Central memory CD8-positive, alpha-beta T cell (primary cell): ENCODE results near the gene ZMYND8.
A peak's percentile ranks its signal among the peaks of the same experiment; 100 is the strongest.

Source experiments
- ATAC-seq: fragments of 150-1000 bp; cut with Tn5 transposase; replicated peaks from 2 replicates; pipeline ENCODE4 v1.10.0; 2022; ENCODE audit warnings: mild to moderate bottlenecking, moderate FRiP score, moderate number of reproducible peaks; ENCODE audit not compliant: poor library complexity, severe bottlenecking; ENCODE audit errors: extremely low read depth
- DNase-seq, 2 donors: peaks; one replicate each; pipeline ENCODE4 v3.0.0; 2021; ENCODE audit warnings: low spot score in 2 of 2
- H3K27ac Mint-ChIP-seq: one replicate; pipeline ENCODE4 v1.8.0; 2022; ENCODE audit warnings: low read depth, mild to moderate bottlenecking, moderate library complexity, mixed read lengths
- H3K27me3 Mint-ChIP-seq: one replicate; pipeline ENCODE4 v1.8.0; 2022; ENCODE audit warnings: mixed read lengths
- H3K36me3 Mint-ChIP-seq: one replicate; pipeline ENCODE4 v1.8.0; 2022; ENCODE audit warnings: mild to moderate bottlenecking, moderate library complexity, mixed read lengths; ENCODE audit not compliant: insufficient read depth
- H3K4me1 Mint-ChIP-seq: one replicate; pipeline ENCODE4 v1.8.0; 2022; ENCODE audit warnings: mixed read lengths
- H3K4me3 Mint-ChIP-seq: one replicate; pipeline ENCODE4 v1.8.0; 2022; ENCODE audit warnings: mild to moderate bottlenecking, moderate library complexity, mixed read lengths
- H3K9me3 Mint-ChIP-seq: one replicate; pipeline ENCODE4 v1.8.0; 2022; ENCODE audit warnings: mixed read lengths

Gene ZMYND8

DNA sequence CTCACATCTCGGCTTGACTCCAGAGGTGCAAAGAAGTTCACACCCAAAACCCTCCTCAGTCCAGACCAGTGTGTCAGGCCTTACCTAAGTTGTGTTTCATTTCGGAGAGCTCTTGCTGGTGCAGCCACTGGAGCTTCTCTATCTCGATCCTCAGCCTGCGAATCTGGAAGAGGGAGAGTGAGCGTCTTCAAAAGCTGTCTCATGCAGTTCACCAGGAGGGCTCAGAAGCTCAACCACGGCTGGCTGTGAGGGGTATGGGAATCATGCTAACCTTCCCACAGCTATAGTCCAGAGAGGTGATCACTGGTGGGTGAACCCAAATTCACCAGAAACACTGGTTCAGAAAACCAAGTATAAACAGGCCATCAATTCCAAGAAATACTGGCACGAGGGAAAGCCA, 129.4 kb downstream of the ZMYND8 start:
- DNase-seq (no peak), ATAC-seq (no peak)
- no peak overlapping the region for H3K4me3 Mint-ChIP-seq
- no peaks in the 10 kb centered on the region for H3K27me3 Mint-ChIP-seq
- peaks cover 54% of the 10 kb centered on the region for H3K36me3 Mint-ChIP-seq
- H3K4me1 Mint-ChIP-seq = peaks cover 6% of the 10 kb centered on the region
- H3K9me3 Mint-ChIP-seq = no peaks in the 10 kb centered on the region
- no peak overlapping the region for H3K27ac Mint-ChIP-seq

DNA sequence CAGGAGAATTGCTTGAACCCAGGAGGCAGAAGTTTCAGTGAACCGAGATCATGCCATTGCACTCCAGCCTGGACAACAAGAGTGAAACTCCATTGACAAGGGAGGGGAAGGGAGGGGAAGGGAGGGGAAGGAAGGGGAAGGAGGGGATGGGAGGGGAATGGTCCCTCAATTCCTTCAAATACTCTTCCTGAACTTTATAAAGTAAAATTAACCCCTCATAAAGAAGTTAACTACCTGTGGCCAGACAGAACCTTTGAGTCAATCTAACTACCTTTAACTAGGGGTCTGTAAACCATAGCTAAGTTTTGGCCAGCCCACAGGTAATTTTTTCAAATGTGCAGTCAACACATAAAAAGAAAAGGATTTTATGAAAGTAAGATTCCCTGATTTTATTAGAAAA, 131.0 kb downstream of the ZMYND8 start:
- Mint-ChIP-seq H3K27ac (no peak overlapping the region), H3K9me3 (no peaks in the 10 kb centered on the region), H3K4me1 (peaks cover 7% of the 10 kb centered on the region), H3K4me3 (no peak overlapping the region), H3K36me3 (peaks cover 59% of the 10 kb centered on the region), H3K27me3 (no peaks in the 10 kb centered on the region)
- ATAC-seq = no peak
- no peak for DNase-seq

GRCh38 chr20:47224857-47225256, 131.6 kb downstream of the ZMYND8 start:
- no peak for ATAC-seq
- Mint-ChIP-seq H3K9me3 (no peaks in the 10 kb centered on the region), H3K27ac (peak overlapping the region; percentile 35), H3K36me3 (peaks cover 60% of the 10 kb centered on the region), H3K4me3 (no peak overlapping the region), H3K4me1 (peaks cover 7% of the 10 kb centered on the region), H3K27me3 (no peaks in the 10 kb centered on the region)
- DNase-seq = no peak

GRCh38 chr20:47224300-47224791, 132.2 kb downstream of the ZMYND8 start:
- peaks cover 61% of the 10 kb centered on the region for H3K36me3 Mint-ChIP-seq
- peak overlapping the region; percentile 35 for H3K27ac Mint-ChIP-seq

GRCh38 chr20:47223896-47224295, 132.6 kb downstream of the ZMYND8 start:
- no peak overlapping the region for H3K27ac Mint-ChIP-seq
- H3K36me3 Mint-ChIP-seq = peaks cover 59% of the 10 kb centered on the region
- no peaks in the 10 kb centered on the region for H3K27me3 Mint-ChIP-seq
- H3K4me3 Mint-ChIP-seq = no peak overlapping the region
- DNase-seq = no peak
- no peak for ATAC-seq
- H3K9me3 Mint-ChIP-seq = no peaks in the 10 kb centered on the region
- H3K4me1 Mint-ChIP-seq = peaks cover 7% of the 10 kb centered on the region

More at GRCh38 chr20:47224300-47224791, 132.2 kb downstream of the ZMYND8 start:
- Mint-ChIP-seq H3K4me3 (no peak overlapping the region), H3K4me1 (peaks cover 7% of the 10 kb centered on the region), H3K9me3 (no peaks in the 10 kb centered on the region), H3K27me3 (no peaks in the 10 kb centered on the region)
- no peak for ATAC-seq
- DNase-seq = no peak

DNA sequence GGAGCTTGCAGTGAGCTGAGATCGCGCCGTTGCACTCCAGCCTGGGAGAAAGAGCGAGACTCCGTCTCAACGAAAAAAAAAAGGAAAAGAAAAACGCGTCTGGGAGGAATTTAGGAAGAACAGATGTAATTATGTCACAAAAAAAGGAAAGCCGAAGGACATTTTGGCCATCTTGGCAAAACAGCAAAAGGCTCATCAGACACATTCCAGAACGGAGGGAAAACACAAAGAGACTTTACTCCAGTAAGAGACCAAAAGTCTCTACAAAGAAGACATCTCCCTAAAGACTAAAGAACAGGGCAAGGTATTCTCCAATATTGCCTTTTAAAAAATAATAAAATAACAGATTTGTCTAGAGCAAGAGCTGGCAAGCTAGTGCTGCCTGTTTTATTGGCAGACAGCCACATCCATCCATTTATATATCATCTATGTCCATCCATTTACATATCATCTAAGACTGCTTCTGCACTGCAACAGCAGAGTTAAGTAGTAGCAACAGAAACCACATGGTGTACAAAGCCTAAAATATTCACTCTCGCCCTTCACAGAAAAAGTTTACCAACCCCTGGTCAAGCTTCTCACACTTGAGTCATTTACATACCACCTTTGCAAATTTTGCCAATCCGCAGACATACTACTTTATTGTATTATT, 133.9 kb downstream of the ZMYND8 start:
- peaks cover 7% of the 10 kb centered on the region for H3K4me1 Mint-ChIP-seq
- peak overlapping the region; percentile 49 for H3K27ac Mint-ChIP-seq
- no peak overlapping the region for H3K4me3 Mint-ChIP-seq
- ATAC-seq = no peak
- H3K36me3 Mint-ChIP-seq = peaks cover 61% of the 10 kb centered on the region
- no peaks in the 10 kb centered on the region for H3K9me3 Mint-ChIP-seq
- no peak for DNase-seq
- no peaks in the 10 kb centered on the region for H3K27me3 Mint-ChIP-seq

DNA sequence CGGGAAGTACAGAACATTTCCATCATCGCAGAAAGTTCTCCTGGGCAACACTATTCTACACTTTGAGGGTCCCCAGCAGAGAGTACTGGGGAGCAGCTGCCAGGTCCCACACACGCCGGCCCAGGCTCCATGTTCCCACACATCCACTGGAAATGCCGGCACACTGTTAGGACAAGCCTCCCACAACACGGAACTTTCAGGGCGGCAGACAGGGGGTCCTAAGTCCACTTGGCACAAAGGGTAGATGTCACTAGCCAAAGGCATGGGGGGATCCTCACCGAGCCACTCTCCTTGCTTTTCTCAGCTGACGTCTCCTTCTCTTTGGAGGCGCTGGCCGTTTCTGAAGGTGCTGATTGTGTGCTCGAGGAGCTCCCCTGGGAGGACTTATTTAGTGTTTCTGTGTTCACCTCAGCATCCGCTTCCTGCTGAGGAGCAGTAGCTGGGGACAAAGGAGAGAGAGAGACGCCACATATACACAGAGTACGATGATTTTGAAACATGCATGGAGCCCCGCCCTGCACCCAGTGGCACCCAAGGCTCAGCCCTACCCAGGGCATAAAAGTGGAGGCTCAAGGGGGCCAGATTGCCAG, 135.4 kb downstream of the ZMYND8 start:
- peaks cover 59% of the 10 kb centered on the region for H3K36me3 Mint-ChIP-seq
- no peaks in the 10 kb centered on the region for H3K27me3 Mint-ChIP-seq
- no peak overlapping the region for H3K4me3 Mint-ChIP-seq
- DNase-seq (no peak), ATAC-seq (no peak)
- H3K4me1 Mint-ChIP-seq = peaks cover 7% of the 10 kb centered on the region
- no peaks in the 10 kb centered on the region for H3K9me3 Mint-ChIP-seq
- H3K27ac Mint-ChIP-seq = no peak overlapping the region

DNA sequence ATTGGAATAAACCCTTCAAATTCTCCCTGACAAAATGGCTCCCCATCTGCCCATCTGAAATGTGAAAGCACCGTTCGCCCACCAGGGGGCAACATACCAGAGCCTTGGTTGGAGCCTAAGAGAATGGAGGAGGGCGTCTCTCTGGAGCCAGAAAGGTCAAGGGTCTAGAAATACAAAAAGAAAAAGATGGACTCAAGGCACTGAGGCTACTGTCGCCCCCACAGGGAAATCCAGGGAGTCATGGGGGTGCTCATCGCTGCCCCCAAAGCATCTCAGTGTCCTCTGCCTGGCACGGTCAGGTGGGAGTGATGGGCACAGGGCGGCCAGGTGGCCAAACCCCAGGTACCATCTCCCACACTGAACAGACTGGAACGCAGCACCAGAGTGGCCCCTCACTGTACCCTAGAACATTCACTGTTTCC, 136.3 kb downstream of the ZMYND8 start:
- no peaks in the 10 kb centered on the region for H3K9me3 Mint-ChIP-seq
- no peak overlapping the region for H3K27ac Mint-ChIP-seq
- no peak overlapping the region for H3K4me3 Mint-ChIP-seq
- peaks cover 62% of the 10 kb centered on the region for H3K36me3 Mint-ChIP-seq
- H3K4me1 Mint-ChIP-seq = peaks cover 12% of the 10 kb centered on the region
- no peaks in the 10 kb centered on the region for H3K27me3 Mint-ChIP-seq
- peak; percentile 15 to 17 for DNase-seq
- no peak for ATAC-seq

DNA sequence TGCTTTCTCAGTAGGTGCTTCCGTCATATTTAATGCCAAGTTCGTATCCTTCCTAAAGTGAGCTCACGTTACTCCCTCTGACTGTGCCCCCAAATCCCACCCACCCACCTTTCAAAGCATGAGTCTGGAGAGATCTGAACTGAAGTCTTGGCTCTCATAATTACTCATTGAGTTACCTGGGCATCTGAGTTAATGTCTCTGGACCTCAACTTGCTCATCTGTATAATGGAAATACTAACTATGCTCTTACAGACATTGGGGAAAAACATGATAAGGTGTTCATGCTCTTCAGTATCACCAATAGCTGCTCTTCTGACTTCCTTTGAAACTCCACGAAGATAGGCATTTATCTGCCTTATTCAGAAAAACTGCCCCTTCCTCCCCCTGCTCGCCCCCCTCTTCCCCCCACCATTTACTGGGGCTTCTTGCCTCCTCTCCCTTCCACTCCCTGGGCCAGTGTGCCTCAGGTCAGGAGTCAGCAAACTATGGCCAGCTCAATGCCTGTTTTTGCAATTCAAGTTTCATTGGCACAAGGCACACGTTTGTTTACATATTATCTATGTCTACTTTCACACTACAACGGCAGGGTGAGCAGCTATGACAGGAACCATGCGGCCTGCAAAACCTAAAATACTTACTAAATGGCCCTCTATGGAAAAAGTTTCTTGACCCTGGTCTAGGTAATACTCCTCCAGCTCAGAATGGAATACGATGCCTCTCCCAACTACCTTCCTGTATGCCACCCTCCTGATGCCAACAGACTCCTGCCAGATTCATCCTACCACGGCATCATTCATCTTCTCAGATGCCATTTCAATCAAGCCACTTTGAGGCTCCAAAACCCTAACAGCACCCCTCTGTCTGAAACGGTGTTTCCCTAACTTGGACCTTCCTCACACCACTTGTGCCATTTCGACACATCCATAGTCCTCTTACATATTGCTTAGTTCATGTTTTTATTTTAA, 138.7 kb downstream of the ZMYND8 start:
- Mint-ChIP-seq H3K27ac (no peak overlapping the region), H3K4me3 (no peak overlapping the region), H3K36me3 (peaks cover 51% of the 10 kb centered on the region), H3K27me3 (no peaks in the 10 kb centered on the region), H3K9me3 (no peaks in the 10 kb centered on the region), H3K4me1 (peaks cover 12% of the 10 kb centered on the region)
- ATAC-seq (no peak), DNase-seq (no peak)

DNA sequence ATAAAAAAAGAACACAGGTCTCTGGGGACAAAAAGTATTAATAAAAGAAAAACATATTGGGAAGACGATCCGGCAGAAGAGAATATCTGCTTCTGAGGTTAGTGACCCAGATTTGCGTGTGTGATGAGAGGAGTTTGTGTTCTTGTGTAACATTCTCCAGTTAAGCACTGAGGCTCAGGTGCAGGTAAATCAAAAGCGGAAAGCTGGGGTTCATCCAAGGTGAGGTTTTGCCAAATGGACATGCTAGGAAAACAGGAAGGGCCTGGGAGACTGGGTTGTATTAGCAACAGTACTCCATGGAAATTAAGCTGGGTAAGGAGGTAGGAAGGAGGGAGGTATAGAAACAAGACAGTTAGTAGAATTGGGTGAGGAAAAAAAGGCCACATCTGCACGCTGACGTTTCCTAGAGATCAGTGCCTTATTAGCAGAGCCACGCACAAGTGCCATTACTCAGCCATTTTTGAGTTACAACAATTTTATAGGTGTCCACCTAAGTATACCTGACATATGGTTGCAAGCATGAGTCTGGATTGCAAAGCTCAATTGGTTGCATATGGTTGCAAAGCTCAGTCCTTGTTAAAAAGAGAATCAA, 139.6 kb downstream of the ZMYND8 start:
- H3K4me1 Mint-ChIP-seq = peaks cover 5% of the 10 kb centered on the region
- H3K36me3 Mint-ChIP-seq = peaks cover 44% of the 10 kb centered on the region
- H3K27ac Mint-ChIP-seq = no peak overlapping the region
- no peaks in the 10 kb centered on the region for H3K9me3 Mint-ChIP-seq
- ATAC-seq (no peak), DNase-seq (no peak)
- no peaks in the 10 kb centered on the region for H3K27me3 Mint-ChIP-seq
- no peak overlapping the region for H3K4me3 Mint-ChIP-seq

DNA sequence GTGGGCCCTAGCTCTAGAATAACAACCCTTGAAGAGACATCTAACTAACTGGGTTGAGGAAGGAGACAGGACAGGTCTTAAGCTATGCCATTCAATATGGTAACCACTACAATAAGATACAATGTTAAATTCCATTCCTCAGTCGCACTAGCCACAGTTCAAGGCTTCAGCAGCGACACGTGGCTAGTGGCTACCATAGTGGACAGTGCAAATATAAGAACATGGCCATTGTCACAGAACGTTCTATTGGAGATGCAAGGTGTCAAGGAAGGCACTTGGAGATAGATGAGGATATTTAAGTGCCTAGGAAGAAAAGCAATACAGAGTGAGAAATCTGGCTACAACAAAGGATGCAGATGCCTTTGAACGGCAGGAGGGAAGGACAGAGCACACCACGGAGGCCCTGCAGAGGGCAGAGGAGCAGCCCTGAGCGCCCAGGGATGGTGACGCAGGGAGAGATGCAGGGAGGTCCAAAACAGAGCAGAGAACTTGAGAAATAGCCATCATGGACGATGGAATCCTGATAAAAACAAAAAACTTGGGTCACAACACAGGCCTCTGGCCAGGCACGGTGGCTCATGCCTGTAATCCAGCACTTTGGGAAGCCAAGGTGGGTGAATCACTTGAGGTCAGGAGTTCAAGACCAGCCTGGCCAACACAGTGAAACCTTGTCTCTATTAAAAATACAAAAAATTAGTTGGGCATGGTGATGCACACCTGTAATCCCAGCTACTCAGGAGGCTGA, 140.7 kb downstream of the ZMYND8 start:
- Mint-ChIP-seq H3K9me3 (no peaks in the 10 kb centered on the region), H3K27me3 (no peaks in the 10 kb centered on the region), H3K4me1 (peaks cover 5% of the 10 kb centered on the region), H3K27ac (peak overlapping the region; percentile 18), H3K4me3 (no peak overlapping the region), H3K36me3 (peaks cover 36% of the 10 kb centered on the region)
- DNase-seq (no peak), ATAC-seq (no peak)

- H3K9me3 Mint-ChIP-seq = no peaks in the 10 kb centered on the region
- DNase-seq (no peak), ATAC-seq (no peak)
- no peak overlapping the region for H3K27ac Mint-ChIP-seq
- H3K27me3 Mint-ChIP-seq = no peaks in the 10 kb centered on the region
- peaks cover 5% of the 10 kb centered on the region for H3K4me1 Mint-ChIP-seq
- H3K4me3 Mint-ChIP-seq = no peak overlapping the region
- H3K36me3 Mint-ChIP-seq = peaks cover 31% of the 10 kb centered on the region
These were observed 142.5 kb downstream of the ZMYND8 start for GRCh38 chr20:47213966-47214365.
